ENCODE measurements around the gene MAP2K6.

- no peak for TF ChIP-seq CTCF (IDR thresholded peaks at IDR 0.05)
- no peak for TF ChIP-seq EZH2 (IDR thresholded peaks at IDR 0.05)
These were observed 146.5 kb downstream of the MAP2K6 start for GRCh38 chr17:69560987-69561441.
